GM18498 (cell line): Measurements from ENCODE around the gene KRT77.

Source experiments
- ATAC-seq: cut with Tn5 transposase; IDR thresholded peaks from one replicate; pipeline ENCODE4 v1.9.1; 2021; ENCODE audit warnings: mild to moderate bottlenecking, moderate library complexity; ENCODE audit not compliant: unreplicated experiment

The KRT77 gene

DNA sequence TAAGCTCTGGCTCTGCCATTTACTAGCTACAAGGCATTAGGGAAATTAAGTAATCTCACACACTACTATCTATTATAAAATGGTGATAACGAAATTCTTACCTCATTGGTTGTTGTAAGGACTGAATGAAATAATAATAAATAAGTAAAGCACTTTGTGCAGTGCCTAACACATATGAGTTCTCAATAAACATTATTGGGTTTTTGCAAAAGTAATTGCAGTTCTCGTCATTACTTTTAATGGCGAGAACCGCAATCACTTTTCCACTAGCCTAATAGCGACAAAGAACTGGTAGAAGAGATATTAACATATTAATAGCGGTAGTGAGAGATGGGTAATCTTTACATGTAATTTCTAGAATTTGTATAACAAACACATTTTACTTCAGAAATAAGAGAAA, 9.2 kb downstream of the KRT77 start:
- no peak for ATAC-seq

DNA sequence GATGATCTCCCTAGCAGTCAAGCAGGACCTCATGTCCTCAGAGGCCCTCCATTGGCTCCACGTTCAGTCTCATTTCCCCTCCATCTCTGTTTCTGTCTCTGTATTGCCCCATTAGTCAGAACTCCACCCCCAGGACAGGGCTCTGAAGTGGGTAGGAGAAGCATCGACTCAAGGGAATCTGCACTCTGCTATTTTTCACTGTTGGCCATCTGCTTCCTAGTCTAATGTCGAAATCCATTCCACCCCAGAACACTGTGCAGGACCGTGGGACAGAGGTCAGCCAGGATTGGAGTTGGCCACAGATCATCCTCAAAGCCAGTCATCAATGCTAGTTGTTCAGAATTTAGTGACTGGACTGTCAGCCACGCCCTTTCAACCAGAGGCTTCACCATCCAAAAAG, 10.1 kb downstream of the KRT77 start:
- no peak for ATAC-seq

DNA sequence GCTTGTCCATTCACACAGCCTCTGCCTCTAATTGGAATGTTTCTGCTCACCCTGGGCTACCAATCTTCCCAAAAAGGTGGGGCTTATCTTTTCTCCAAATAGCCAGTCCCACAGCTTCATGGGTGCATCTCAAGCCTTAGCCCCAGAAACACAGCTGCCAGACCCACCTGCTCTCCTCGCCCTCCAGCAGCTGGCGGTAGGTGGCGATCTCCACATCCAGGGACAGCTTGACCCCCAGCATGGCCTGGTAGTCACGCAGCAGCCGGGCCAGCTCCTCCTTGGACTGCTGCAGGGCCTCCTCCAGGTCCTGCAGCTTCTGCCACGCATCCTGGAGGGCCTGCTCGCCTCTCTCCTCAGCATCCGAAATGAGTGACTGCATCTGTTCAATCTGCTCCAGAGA, 11.1 kb downstream of the KRT77 start:
- no peak for ATAC-seq

DNA sequence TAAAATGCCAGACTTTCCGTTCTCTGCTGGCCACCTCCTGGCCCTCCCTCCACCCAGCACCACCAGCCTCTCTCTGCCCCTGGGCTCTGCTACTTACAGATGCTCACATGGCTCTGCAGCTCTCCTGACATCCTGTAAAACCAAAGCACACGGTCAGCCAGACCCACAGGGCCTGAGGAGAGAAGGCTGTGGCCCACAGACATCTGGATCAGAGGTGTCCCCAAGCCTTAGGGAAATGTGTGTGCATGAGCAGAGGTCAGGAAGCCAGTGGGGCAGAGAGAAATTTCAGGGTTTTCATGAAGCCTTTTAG, 11.5 kb downstream of the KRT77 start:
- no peak for ATAC-seq

DNA sequence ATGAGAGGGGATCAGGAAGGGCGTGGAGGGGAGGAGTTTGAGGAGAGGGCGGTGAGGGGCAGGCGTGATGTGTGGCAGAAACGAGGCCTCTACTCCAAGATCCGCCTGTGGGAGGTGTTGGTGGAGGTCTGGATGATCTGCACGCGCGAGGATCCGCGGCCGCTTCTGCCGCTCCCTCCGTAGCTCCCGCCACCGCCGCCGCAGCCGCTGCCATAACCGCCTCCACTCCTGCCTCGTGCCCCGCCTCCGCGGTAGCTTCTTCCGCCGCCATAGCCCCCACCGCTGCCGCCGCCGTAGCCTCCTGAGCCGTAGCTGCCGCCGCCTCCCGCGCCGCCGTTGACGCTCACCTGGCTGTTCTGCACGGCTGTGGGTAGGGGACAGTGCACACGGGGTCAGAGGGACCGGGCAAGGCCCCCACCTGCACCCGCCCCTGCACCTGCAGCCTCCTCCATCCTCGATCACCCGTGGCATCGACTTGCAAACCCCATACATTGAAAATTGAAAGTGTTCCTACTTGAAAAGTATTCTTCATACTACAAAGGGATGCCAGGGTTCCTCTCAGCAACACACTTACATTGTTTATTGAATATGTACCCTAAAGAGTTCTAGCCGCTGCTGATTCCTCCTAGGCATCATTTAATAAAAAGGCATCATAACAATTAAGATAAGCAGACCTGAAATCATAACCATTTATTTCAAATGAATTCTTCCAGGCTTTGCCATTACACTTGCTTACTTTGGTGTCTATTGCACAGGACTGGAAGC, 12.1 kb downstream of the KRT77 start:
- ATAC-seq = no peak

- no peak for ATAC-seq
Observed at GRCh38 chr12:52690351-52691075, 12.8 kb downstream of the KRT77 start.

GRCh38 chr12:52689936-52690335, 13.4 kb downstream of the KRT77 start:
- no peak for ATAC-seq

GRCh38 chr12:52689239-52689638, 14.1 kb downstream of the KRT77 start:
- ATAC-seq = no peak

DNA sequence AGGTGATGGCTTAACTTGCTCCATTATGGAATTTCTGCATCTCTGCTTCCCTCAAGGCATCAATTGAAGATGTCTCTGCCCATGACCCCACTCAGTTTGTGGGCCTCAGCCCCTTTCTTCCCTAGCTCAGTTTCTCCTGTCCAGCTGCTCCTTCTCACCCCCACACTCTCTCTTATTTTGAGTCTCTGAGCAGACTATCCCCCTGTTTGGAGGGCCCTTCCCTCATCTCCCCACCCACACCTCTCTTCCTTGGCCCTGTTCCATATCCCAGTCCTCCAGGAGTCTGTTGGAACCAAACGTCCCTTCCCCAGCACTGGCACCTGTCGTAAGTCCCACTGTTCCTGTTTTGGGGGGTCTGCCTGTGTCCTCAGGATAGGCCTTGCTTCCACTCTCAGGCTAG, 14.8 kb downstream of the KRT77 start:
- ATAC-seq = no peak

DNA sequence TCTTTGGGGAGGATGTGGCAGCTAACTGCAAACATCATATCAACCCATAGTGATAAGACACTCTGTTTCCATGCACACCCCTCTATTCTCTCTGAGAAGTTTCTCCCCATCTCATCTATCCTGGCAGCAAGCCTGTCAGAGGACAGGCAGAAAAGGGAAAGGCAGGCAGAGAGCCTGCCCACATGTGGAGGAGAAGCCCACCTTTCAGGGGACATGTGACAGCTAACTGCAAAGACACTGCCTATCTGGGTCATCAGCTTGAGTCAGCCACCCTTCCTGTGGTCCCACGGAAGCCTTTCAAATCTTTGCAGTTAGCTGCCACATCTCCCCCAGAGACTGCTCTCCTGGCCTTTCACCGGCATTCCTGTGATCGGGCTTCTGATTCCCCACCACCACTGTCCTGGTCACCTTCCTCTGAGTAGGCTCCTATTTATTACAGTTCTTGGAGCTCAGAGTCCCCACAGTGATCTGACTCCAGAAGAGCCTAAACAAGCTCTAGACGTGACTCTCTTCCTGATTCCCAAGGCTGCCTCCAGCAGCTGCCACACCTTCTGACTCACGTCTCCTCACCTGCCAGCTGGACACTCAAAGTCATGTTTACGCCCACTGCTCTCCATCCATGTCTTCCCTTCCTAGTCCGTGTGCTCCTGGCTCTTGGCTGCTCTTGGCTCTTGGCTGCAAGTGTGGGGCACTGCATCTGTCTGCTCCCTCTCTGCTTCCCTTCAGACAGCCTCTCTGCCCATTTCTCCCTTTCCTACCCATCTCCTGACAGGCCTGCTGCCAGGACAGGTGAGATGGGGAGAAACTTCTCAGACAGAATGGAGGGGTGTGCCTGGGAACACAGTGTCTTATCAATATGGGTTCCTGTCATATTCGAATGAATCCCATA, 15.6 kb downstream of the KRT77 start:
- ATAC-seq = no peak

DNA sequence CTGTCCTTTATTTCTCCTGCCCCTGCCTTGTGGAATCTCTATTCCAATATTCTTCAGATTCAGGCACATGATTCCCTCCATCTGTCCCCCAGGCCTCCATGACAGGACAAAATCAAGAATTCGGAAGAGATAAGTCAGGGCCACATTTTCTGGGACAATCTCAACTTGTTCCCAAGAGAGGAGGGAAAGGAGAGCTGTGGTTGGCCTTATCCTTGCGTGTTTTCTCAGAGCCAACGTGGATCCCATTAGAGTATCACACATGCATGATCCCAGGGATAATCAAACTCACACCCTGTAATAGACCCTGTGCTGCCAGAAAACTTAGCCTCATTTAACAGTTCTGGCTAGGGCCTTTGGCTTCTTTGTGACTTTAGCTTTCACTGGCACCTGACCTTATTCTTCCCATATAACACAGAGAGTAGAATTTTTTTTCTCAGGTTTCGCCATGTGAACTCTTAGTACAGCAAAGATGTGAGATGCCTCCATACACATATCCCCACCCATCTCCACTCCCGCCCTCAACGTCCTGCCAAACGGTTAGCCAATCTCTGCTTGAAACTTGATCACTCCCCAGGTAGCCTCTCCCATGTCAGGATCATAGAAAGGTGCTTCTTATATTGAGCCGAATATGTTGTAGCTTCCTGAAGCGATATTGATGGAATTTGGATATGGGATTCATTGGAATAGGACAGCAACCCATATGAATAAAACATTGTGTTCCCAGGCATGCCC, 16.4 kb downstream of the KRT77 start:
- ATAC-seq = no peak

GRCh38 chr12:52686063-52686462, 17.3 kb downstream of the KRT77 start:
- no peak for ATAC-seq

GRCh38 chr12:52685406-52685890, 17.9 kb downstream of the KRT77 start:
- no peak for ATAC-seq

DNA sequence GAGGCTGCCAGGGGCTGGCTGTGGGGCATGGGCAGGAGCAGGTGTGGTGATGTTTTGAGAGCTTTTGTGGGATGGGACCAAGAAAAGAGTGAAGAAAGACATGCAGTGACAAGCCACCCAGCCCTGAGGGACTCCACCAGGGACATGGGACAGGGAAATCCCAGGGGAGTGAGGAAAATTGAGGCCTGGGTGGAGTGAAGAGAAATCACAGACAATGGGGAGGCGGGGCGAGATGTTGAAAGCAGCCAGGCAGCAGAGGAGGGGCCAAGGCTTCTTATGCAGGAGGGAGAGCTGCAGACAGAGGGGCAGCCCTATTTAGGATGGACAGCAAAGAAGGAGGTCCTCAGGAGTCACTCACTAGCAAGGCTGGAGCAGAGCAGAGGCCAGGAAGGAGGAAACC, 18.9 kb downstream of the KRT77 start:
- no peak for ATAC-seq

GRCh38 chr12:52683575-52684300, 19.6 kb downstream of the KRT77 start:
- no peak for ATAC-seq

GRCh38 chr12:52682938-52683574, 20.3 kb downstream of the KRT77 start:
- no peak for ATAC-seq

GRCh38 chr12:52682381-52682660, 21.0 kb downstream of the KRT77 start:
- ATAC-seq = no peak

DNA sequence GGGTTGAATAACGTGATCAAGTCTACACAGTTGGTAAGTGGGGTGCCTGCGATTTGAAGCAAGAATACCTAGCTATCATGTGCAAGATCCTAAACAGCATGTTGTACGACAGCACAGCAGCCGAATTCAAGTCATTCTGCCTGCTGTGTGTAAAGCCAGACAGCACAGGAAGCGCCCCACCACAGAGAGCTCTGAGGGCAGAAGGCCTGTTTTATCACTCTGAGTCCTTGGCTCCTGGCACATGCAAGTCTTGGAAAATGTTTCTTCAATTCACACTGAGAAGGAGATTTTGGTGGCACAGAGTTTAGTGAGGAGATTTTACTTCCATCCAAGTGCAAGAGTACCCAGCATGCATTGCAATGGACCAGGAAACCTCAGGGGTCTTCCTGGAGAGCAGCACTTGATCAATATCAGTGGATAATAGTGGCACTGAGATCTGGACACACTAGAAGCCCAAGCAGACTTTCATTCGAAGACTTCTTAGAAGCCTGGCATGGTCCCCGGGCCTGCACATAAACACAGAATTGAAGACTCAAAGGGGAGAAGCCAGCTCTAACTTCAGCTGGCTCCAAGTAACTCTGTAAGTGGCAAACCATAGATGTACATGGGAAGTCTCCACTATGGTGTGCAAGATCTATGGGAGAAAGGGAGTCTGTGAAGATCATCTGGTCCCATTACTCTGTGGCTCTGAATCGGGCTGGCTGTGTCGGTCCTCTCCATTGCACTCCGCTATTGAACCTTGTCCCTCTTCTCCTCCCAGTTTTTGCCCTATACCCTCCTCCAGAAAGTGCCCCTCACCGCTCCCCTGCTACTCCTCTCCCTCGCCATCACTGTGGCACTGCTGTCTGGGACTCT, 21.6 kb downstream of the KRT77 start:
- no peak for ATAC-seq

DNA sequence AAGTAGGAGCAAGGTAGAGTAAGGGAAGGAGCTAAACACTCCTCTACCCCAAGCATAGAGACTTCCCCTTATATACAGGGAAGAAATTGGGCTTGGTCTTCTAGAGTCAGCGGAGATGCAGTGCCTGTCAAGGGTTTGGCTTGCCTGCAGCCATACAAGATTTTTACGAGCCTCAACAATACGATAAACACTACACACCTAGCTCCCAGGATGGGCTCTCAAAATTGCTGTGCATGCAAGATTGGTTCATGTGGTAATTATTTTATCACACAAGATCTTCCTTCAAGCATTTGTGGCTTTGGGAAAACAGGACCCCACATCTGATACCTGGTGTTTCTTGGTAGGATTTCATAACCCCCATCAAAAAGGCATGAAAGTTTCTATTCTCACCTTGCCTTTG, 23.0 kb downstream of the KRT77 start, which contains the start of gene KRT1:
KRT1 (minus strand) TSS at position 45 of the 400 bp plus-strand sequence. CDS start 59 bp downstream, outside the sequence.
- no peak for ATAC-seq
